Activated CD4-positive, alpha-beta T cell treated with anti-CD3 and anti-CD28 coated beads for 48 hours (primary cell): ENCODE results near the gene EPYC.
"Not testable (repeated sequence)": the region's sequence is repeated elsewhere in the genome, so short reads cannot be mapped to it uniquely, and the experiment has no call there.

Experiments used
- DNase-seq: peaks from one replicate; pipeline ENCODE4 v3.0.0-alpha.2; 2020

The EPYC gene

DNA sequence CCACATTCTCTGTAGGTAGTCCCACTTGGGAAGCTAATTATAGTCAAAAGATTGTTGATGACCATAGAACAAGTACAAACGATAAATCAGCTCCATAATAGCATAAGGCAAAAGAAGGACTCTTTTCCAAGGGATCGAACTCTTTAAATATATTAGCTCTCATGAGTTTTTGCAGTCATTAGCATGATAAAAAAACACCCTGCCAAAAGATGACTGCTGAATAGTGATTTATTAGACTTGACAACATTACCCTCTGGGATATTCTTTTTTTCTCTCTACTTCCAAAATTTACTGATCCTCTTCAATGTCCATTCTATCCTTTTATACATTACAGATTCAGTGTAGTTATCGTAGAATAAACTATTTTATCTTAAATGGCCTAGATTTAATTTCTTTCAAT is 14.2 kb downstream of the EPYC start:
- no peak for DNase-seq

DNA sequence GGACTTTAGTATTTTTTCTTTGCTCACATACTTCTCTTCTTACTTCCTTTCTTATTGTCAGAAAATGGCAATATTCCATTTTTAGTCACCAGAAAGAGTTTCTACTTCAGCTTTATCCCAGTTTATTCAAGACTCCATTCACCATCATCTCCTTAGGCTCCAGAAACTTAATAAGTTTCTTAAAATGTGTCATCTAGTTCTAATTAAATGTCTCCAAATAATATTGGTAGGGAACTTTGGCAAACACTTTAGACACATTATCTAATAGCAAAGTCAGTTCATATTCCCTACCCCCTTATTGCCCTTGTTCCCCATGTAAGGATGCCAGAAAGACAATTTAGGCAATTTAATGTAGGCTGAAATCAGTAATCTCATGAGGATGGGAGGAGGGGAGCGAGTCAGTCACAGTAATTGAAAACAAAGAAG is 15.1 kb downstream of the EPYC start:
- no peak for DNase-seq

DNA sequence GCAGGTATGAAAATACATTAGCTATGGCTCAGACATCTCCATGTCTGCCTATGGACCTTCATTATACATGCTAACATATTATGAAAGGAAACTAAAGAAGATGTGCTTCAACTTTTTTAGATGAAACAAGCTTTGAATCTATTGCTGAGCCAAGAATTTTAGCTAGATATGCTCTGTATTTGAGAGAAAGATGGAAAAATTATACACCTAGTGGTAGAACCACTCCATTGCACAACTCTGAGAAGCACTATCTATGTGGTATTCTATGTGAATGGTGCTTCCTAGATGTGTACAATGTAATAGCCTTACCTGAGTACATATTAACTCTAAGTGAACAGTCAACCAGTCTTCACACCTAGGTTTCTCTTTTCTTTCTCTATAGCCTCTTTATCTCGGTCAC is 17.3 kb downstream of the EPYC start:
- no peak for DNase-seq

DNA sequence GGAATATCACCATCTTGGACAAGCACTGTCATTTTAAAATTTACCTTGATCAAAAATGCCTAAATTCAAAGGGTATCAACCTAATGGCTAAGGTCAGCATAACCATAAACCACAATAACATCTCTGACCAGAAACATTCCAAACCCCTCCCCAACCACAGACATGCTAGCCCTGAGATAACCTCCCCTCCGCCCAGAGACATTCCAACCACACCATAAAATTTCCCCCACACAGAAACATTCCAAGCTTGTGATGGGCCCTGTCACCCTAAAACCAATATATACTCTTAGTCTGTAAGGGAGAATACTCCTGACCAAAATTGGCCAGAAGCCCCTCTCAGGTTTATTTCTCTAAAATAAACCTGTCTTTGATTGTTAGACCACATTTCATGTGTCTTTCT is 17.7 kb downstream of the EPYC start:
- DNase-seq: no peak

DNA sequence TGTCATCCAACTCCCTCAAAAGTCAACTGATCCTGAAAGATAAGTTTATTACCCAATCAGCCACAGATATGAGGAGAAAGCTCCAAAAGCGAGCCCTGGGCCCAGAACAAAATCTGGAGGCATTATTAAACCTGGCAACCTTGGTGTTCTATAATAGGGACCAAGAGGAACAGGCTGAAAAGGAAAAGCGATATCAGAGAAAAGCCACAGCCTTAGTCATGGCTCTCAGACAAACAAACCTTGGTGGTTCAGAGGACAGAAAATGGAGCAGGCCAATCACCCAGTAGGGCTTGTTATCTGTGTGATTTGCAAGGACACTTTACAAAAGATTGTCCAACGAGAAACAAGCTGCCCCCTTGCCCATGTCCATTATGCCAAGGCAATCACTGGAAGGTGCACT is 19.4 kb downstream of the EPYC start:
- DNase-seq: not testable (repeated sequence)

DNA sequence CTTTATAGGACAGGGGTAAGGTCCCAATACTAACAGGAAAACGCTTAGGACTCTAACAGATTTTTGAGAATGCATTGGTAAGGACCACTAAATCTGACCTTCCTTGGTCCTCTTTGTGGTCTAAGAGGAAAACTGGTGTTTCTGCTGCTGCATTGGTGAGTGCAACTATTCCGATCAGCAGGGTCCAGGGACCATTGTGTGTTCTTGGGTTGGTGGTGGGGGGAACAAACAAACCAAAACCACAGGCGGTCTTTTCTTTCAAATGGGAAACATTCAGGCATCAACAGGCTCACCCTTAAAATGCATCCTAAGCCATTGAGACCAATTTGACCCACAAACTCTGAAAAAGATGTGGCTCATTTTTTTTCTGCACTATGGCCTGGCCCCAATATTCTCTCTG is 20.7 kb downstream of the EPYC start:
- no peak for DNase-seq

DNA sequence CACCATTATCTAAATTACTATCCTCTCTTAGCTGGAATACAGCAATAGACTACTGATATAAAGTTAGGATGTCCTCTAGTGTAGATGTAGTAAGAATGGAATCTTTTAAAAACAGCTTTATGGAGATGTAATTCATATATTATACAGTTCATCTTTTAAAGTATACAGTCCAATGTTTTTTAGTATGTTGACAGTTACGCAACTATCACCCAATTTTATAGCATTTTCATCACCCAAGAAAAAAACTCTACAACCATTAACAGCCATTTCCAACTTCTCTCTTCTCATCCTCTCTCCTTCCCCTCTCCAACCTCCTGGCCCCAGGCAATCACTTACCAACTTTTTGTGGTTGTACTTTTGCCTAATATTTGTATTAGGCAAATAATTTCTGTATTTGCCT is 22.6 kb downstream of the EPYC start:
- DNase-seq: no peak

DNA sequence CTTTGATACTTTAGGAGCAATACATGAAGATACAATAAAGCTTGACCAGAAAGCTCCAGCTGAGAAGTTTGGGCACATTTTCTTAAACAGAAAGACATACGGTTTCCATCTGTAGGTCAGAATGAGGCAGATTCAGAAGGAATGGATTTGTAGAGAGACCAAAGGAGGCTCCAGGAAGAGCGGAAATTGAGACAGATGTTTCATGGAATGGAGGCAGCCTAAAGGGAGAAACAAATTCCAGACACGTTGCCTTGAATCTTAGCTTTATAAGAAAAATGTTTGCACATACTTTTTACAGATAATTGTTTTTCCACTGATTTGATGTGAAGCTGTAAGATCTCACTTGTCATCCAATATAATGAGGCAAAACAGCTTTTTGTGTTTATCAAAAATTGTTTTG is 24.8 kb downstream of the EPYC start:
- DNase-seq: no peak

DNA sequence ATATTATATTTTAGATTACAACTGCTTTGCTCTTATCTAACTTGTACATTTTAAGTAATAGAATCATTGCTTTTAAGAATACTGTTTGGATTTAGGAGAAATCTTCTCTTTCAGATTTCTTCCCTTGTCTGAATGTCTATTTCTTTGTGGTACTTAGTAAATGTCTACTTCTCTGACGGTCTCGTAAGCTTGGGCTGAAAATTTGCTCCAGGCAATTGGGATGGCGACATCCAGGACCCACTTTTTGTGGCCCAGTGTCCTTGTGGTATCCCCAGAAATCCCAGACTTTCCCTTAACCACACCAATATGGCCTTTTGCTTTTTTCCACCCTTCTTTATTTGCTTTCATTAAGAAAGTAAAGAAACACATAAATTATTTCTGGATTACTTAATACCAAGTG is 25.8 kb downstream of the EPYC start:
- no peak for DNase-seq

DNA sequence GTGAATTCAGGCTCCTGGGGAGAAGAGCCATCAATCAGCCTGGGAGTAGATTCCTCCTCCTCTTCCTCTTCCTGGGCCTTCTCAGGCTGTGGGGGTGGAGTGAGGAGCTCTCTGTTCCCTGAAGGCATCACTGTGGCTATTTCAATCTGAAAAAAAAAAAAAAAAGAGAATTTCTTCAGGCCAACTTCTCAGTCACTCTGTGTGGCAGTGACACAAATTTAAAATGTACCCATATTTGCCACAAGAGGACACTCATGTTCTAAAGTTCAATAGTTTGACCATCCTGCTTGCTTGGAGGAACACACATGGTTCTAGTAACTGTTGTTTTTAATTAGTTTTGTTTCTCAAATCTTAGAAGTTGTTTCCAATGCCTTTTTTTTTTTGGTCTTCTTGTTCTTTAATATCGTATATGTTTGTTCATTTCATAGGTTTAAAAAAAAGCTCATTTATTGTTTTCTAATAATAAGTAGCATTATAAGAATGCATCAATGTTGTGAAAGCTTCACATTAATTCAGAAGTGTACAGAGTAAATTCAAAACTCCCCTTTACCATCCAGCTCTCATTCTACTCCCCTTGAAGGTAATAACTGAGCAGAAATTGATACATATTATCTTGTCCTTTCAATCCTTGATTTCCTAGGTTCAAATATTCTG is 26.5 kb downstream of the EPYC start:
- no peak for DNase-seq

DNA sequence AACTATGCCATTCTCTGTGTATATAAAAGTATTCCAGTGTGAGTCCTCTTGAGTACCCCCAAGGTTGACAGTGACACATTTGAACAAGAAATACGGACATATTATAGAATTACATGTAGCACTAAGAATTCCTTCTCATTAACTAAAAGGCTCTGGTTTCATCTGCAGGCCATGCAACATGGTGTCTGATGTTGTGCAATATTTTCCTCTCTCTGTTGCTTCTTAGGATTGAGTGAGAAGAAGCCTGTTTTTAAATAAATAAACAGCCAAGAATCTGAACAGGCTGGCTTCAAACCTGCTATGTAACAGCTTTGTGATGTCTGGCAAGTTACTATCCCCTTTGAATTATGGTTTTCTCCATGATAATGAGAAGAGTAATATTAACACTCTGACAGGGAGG is 27.5 kb downstream of the EPYC start:
- DNase-seq: no peak

DNA sequence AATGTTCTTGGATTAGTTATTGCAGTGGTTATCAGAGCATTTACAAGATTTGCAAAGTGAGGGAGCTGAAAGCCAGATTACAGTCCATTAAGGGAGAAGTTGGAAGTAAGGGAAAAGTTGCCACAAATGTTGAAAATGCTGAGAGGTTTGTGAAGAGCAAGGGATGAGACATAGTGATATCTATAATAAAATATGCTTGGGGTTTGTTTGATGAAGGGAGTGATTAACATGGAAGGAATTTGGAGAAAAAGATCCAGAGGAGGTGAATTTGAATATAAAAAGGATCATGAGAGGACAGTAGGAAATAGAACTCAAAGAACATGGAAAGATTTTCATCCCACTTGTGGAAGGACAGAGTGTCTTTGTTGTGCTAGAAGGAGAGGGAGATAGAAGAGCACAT is 30.5 kb downstream of the EPYC start:
- DNase-seq: no peak

DNA sequence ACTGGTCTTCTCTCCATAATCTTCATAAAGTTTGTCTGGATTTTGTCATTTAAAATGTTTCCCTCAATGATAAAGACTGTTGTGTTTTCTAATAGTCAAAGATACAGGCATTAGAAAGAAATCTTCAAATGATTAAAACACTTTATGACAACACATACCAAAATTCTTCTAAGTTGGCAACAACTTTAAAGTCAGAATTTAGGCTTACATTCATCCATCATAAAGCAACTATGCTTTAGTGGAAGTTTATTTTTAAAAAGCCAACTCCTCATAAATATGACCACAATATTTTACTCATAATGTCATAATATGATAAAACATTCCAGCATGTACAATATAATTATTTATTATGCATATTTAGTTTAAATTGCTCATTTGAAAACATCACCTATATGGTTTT is 32.5 kb downstream of the EPYC start:
- no peak for DNase-seq

DNA sequence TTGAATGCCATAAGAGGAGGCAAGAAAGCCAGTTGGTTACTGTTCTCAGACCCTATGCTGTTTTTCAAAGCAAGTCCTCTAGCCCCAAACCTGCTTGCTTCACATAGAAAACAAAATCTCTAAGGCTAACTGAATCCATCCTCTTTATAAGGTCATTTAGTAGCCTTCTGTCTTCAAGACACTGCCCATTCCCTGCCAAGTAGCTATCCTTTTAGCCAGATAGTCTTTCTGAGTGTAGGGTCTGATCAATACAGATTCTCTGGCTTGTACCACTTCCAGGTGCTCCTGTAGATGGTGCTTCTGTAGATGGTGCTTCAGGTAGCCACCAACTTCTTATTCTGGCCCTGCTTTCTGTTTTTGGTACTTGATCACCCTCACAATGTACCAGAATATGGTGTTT is 33.9 kb downstream of the EPYC start:
- DNase-seq: no peak

DNA sequence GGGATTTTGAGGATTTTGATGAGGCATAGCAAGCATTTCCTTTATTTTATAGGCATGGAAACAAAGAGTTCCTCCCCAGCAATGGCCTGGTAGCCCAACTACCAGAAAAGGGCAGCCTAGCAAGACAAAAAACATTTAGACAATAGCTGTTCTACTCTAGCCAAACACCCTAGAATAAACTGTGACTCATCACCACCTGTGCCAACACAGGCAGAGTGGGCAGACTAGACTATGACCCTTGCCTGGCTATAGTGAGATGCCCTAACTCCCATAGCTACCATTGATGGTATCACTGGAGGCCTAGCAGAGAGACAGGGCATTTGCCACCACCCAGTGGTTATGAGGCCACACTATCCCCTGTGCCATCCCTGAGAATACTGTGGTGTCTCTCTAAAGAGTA is 34.3 kb downstream of the EPYC start:
- DNase-seq: no peak

DNA sequence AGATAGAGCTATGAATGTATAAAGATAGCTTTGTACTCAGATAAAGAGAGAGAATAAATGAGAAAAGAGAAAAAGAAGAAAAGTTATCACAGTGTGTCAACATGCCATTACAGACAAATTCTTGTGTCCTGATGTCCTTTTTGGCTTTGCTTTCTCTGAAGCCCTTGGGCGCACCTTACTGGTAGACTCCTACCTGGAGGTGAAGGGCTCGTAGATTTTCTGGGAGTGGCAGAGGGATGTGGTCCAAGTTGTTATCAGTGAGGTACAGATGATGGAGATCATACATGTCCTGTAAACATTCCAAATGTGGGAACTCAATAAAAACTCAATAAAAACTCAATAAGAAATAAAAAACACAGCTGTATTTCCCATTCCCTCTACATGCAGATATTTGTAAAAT is 34.9 kb downstream of the EPYC start:
- no peak for DNase-seq

DNA sequence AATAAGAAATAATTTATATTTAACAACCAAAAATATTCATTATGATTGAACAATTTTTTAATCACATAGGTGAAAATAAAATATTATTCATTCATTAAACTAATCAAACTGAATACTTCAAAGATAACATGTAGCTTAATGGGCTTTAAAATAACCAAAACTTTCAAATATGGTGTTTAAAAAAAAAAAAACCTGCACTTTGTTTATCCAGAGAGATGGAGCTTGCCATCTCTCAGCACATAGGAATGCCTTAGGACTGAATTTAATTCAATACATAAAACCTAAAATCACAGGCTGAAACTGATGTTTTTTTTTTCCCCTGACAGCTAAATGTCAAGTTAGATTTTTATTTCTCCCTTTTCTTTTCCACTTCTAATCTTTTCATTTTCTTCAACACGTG is 35.4 kb downstream of the EPYC start:
- no peak for DNase-seq

DNA sequence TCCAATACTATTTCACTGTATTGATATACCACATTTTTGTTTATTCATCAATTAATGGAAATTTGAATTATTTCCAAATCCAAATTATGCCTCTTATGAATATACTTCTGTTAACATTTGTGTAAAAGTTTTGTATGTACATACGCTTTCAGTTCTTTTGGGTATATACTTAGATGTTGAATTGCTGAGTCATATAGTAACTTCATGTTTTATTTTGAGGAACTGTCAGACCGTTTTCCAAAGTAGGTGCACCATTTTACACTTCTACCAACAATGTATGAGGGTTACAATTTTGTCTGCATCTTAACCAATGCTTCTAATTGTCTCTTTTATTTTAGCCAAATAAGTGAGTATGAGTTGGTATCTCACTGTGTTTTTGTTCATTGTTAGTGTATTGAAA is 39.6 kb downstream of the EPYC start:
- DNase-seq: no peak

DNA sequence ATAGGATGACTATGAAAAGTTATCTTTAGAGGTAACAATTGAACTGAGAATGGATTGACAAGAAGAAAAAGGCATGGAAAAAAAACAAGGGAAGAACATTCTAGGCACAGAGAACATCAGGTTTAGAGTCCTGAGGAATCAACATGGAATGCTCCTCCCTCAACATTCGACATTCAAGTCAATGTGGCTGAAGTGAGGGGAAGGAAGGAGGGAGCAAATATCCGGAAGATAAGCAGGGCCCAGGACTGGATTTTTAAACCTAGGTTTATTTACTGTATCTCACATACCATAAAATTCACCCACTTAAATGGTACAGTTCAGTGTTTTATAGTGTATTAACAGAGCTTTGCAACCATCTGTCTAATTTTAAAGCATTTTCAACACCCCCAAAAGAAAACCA is 40.2 kb downstream of the EPYC start:
- no peak for DNase-seq

DNA sequence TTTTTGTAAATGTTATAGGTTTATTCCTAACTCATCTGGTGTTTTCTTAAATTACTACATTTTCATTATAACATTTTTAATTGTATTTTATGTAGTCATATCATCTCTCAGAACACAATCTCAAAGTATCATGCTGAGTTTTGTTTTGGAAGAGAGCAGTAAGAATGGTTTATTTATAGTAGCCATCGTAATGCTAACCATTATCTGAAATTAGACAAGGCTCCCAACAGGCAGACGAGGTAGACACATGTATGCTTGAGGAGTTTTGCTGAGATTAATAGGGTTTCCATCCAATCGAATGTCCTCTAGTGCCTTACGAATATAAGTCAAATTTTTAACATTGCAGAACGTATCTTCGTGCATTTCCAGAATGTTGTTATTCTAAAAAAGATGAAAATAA is 40.8 kb downstream of the EPYC start:
- DNase-seq: no peak

DNA sequence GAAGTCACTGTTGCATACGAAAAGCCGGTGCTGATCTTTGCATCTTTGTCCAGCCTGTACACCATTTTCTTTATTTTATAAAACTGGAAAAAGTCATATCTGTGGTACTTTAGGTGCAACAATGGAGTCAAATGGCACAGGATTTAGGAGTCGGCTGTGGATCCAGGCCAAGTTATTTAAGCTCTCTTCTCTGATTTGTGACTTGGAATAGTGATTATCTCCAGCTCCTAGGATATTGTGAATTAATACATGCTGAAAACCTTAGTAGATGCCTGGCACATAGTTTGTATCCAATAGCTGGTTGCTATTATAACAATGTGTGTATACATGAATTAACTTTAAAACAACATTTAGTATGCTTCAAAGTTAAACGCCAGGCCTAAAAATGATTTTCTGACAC is 43.6 kb downstream of the EPYC start:
- no peak for DNase-seq

DNA sequence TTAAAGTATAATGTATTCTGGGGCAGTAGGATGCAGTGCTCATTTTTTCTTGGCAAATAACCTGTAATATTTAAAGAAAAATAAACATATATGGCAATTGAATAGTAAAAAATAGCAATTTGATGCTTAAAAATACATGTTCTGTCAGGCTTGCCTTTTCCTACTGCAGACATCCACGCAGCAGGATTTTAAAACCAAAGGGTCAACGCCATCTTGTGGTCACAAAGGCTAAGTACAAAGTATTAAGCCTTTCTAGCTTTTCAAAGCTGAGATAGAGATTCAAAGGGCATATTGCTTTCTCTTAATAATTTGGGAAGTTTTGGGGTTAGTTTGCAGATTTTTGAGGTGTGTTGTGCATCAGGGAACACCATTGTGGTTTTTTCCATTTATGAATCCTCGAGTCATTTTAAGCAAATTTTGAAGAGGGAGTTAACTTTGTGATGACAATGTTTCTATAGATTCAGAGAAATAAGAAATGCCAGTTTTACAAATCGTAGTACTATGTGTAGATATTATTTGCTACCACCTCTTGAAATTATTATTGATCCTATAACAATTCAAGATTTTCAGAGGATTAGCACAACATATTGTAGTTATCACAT is 45.1 kb downstream of the EPYC start:
- no peak for DNase-seq

DNA sequence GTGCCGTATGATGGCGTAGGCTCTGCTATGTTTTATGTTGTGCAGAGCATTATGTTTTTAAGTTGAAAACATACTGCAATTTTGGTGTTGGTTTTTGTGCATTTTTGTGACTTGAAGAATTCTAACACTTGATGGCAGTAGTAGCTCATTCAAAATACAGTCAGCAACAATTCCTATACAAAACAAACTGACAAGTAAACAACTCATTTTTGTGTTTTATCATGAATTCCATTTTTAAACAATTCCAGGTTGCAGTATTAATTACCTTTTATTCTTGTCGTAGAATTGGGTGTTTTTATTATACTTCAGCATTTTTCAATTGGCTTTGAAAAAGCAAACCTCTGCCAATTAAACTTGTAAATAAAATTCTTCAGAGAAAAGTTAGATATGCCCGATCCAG is 45.7 kb downstream of the EPYC start:
- no peak for DNase-seq

DNA sequence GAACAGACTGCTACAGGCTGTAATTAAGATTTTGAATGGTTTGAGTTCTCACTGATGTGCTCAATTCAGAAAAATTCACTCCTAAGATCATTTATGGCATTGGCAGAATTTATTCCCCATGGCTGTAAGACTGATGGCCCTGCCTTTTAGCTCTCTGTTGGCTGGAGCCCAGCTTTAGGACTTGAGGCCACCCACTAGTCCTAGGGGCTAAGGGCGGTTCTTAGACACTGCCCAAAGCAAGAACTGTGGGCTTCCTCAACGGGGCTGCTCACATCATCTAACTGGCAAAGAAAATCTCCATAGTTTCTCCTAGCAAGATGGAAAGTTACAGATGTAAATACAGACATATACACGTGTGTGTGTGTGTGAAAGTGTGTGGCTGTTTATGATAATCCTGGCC is 46.4 kb downstream of the EPYC start:
- DNase-seq: no peak

DNA sequence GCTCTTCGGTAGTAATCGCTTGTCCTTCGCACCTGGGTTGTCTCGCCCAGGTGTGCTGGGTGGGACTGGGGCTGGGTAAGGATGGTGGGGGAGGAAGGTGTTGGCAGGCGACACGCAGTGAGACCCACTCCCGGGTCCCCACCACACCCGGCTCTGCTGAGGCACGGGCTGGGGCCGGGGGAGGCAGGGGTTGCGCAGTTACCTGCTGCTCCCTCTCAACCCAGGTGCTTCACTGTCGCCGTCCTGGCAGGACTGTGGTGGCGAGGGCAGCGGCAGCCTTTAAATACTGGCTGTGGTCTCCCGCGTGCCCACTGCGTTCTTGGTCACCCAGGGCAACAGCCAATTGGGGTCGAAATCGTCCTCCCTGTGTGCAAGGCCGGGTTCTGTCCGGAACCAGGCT is 49.9 kb downstream of the EPYC start, which contains the start of gene CCER1:
TSS of gene CCER1 (minus strand) at position 256 of the 400 bp plus-strand sequence. CDS start 434 bp downstream, outside the sequence.
- no peak for DNase-seq
